UCSD-AML1 (cell line): ENCODE results near the gene SH2D3C.
A peak's percentile ranks its signal among the peaks of the same experiment; 100 is the strongest.
"Not testable (repeated sequence)": the region's sequence is repeated elsewhere in the genome, so short reads cannot be mapped to it uniquely, and the experiment has no call there.

Source experiments
- DNase-seq: peaks from one replicate; lab custom pipeline; 2025; ENCODE audit not compliant: unreplicated experiment; lab: John Stamatoyannopoulos, UW

Gene SH2D3C

DNA sequence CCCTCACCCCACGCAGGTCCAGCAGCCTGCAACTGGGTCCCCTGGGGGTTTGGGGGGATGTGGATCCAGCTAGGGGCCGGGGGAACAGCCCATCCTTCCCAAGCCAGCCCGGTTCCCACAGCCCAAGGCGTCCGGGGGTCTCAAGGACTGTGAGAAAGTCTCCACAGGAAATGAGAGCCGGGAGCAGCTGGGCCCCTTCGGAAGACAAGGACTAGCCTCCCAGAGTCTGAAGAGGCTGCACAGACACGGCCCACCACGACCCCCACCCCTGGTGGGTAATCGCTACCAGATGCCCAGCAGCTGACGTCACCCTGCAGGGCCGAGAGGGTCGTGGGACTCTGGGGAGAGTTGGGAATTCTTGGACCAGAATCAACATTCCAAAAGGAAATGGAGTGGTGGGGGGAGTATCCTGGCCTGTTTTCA is 10.5 kb downstream of the SH2D3C start:
- DNase-seq: no peak

GRCh38 chr9:127767410-127767809 is 11.1 kb downstream of the SH2D3C start:
- no peak for DNase-seq

DNA sequence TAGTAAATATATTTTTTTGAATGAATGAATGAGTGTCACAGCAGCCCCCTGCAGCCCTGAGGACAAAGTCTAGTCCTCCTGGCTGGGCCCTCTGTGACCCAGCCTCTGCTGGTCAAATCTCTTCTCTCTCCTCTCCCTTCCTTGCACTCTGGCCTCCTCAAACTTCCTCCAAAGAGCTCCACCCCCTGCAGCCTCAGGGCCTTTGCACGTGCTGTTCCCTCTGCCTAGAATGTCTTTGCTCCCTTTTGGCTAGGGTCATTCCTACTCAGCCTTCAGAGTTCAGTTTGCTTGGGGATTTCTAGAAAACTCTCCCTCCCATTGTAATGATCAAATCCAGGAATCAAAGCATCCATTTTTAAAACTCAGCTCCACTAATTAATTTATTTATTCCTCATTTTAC is 13.0 kb downstream of the SH2D3C start:
- no peak for DNase-seq

GRCh38 chr9:127763918-127764384 is 14.5 kb downstream of the SH2D3C start:
- peak; percentile 73 for DNase-seq

DNA sequence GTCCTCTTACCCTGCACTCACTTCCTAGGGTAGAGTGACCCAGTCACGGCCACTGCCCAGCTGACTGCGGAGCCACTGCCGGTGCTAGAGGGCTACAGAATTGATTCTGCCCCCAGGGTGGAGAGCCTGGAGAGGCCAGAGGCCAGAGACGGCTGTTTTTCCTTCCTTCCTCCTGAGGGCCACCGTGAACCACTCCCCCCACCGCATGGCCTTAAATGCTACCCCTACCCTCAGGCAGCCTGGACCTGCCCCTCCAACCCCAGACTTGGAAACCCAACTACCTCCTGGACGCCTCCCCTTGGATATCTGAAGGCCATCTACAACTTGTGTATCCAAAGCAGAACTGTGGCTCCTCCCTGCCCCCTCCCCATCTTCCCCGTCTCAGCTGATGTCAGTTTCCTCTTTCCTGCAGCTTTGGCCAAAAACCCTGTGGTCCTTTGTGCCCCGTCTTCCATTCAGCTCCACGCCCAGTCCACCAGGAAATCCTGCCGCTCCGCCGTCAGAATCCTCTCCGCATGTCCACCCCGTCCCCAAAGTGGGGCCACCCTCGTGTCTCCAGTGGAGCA is 16.3 kb downstream of the SH2D3C start:
- DNase-seq: peak; percentile 63

DNA sequence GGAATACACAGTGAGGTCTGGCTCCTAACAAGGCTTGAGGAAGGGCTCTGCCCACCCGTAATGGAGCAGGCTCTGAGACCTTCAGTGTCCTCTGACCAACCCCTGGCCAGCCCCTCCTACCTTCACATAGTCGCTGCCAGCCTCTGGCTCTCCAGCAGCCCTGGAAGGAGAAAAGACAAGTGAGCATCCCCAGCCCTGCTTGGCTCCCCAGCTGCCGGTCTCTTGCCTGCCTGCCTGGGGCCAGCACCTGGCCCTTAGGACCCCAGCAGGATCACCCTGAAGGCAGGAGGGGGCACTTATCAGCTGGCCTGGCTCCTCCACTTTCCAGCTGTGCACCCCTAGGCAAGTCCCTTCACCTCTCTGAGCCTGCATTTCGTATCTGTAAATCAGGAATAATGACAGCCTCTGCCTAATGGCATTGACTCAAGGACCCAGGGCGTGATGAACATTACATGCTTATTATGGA is 16.9 kb downstream of the SH2D3C start:
- DNase-seq: no peak

GRCh38 chr9:127761061-127761460 is 17.4 kb downstream of the SH2D3C start:
- no peak for DNase-seq

GRCh38 chr9:127758843-127759242 is 19.6 kb downstream of the SH2D3C start:
- no peak for DNase-seq

GRCh38 chr9:127756776-127757175 is 21.7 kb downstream of the SH2D3C start:
- not testable (repeated sequence) for DNase-seq

DNA sequence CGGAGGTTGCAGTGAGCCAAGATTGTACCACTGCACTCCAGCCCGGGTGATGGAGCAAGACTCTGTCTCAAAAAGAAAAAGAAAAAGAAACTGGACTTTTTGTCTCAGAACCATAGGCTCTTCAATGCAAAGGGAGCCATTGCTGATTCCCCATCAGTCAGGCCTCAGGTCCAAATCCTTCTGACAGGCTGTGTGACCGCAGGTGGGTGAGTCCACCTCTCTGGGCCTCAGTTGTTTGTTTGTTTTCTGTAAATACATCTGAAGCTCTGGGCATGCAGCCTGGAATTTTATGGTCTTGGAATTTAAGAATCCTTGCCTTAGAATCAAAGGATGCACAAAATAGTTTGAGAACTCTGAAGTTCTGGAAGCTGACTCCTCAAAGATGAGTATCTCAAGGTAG is 22.2 kb downstream of the SH2D3C start:
- no peak for DNase-seq

DNA sequence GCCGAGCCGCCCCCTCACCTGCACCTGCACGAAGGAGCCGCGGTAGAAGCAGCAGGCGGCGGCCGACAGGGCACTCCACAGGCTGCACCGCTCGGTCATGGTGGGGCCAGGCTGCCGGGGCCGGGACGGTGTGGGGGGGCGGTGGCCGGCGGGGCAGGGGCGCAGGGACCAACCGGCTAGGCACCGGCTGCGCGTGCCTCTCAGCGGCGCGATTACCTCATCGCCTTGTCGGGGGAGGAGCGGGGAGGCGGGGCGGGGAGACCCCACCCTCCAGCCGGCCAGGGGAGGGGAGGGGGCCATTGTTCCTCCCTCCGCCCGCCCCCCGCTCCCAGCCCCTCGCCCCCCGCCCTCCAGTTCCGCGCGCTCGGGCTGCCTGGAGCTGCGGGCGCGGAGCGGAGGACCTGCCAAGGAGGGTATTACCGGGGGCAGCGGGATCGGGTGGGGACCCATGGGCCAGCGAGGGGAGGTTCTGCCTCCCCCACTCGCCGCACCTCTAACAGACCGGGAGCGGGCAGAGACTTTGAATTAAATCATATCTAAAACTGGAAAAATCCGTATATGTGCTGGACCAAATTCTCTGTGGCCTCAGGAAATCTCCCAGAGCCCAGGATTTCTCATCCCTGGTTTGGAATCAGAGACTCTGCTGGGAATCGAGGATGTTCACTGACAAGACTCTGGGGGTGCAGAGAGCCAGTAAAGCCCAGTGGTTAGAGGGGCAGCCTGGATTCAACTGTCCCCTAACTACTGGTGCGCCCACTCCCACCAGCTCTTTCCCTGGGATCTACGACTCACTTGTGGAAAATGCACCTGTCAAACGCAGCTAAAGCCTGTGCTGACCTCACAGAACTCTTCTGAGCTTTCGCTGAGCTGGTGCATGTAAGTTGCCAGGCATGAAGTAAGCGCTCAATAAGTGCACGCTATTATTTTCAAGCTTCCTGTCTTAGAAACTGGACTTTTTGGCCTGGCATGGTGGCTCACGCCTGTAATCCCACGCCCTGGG is 23.1 kb downstream of the SH2D3C start:
- no peak for DNase-seq

DNA sequence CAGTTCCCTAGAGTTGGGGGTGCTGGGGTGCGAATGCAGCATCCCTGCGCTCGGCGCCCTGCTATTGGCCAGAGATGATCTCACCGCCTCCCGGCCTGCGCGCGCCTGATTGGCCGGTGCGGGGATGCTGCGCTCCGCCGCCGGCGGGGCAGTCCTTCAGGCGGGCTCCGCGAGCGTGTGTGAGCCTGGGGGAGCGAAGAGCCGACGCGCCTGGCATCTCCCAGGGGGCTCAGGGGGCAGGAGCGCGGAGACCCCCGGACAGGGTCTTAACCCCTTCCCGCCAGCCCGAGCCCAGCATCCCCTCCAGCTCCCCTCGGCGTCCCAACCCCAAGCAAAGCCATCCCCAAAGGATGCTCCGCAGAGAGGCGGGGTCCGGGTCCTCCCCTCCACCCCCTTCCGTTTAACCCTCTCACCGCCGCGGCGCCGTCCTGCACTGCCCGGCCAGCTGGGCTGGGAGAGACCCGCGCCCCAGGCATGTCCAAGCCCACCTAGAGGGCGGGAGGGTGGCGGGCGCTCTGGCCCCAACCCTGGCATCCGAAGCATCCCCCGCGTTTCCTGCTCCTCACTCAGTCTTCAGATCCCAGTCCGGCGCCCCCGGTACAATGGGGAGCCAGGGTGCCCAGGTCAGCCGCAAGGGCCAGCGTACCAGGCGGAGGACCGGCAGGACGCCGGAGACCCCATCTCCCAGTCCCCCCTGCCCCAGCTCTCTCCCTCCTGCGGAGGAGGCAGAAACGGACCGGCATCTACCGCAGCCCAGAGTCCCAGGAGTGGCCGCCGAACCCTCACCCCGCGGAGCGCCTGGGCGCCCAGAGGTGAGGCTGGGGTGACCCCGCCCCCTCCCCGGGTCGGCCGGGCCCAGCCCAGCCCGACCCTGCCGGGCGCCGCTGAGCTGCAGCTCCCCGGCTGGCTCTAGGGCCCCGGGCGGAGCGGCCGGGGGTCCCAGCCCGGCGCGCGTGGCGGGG is 24.1 kb downstream of the SH2D3C start:
- no peak for DNase-seq

DNA sequence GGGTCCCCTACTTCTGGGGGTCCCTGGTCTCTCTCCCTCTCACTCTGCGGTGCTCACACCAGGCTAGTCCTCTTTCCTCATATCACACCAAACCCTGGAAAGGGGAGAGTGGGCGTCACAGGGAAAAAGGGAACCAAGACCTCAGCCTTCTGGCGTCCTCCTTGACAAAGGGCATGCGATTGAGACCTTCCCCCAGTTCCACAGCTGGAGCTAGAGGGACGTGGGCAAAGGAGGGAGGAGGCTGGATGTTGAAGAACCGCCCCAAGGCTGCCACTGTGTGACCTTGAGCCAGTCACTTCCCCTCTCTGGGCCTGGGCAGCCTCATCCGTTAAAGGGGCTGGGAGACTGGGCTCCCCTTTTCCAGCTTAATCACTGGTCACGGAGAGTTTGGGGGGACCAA is 24.8 kb downstream of the SH2D3C start:
- no peak for DNase-seq

GRCh38 chr9:127753148-127753547 is 25.3 kb downstream of the SH2D3C start:
- DNase-seq: no peak

GRCh38 chr9:127751269-127752054 is 27.0 kb downstream of the SH2D3C start:
- no peak for DNase-seq

GRCh38 chr9:127749090-127749787 is 29.2 kb downstream of the SH2D3C start:
- no peak for DNase-seq

- no peak for DNase-seq
These were observed 31.4 kb downstream of the SH2D3C start for GRCh38 chr9:127746959-127747569.

DNA sequence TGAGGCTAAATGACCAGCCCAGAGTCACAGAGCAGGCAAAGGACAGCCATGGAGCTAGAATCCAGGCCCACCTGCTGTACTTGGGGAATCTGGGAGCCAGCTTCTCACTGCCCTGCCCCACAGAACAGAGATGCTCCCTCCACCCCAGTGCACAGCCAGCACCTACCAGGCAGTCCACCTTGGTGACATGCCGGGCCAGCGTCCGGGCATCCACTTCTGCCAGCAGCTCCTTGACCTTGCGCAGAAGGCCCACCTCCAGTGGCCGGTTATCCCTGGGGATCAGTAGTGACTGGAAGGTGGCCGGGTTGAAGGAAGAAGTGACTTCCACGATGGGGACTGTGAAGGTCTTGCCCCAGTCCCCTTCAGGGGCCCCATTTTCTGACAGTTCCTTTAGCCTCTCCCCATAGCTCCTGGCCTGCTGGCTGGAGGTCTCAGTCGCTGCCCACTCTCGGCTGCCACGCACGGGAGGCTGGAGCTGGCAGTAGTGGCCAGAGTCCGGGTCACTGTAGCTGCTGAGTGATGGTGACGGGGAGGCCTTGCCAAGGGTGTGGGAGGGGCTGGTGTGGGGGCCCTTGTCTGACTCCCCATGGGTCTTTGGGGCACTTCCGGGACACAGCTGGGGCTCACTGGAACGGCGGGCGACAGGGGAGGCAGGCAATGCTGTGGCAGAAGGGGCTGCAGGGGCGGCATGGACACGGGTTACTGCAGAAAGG is 33.9 kb downstream of the SH2D3C start:
- DNase-seq: no peak
